ENCODE results near the gene NAPA. TPM values are rescaled to one million over a fixed set of nuclear protein-coding genes. Genes with fewer than 3 reads are reported as not detected.

Gene NAPA
- total and polyA plus RNA-seq, 10 of the 15 experiments (the other 5 are each of a cell fraction or from before 2014, with no cell fraction given) = 8.2 to 193 (median 102) TPM

- ATAC-seq = no peak
- Histone ChIP-seq H3K9me3 (replicated peaks; ENCODE audit: control insufficient read depth, insufficient read depth, low read length) (no peaks in the 10 kb centered on the region), H4K20me1 (ENCODE audit: control insufficient read depth, insufficient read depth) (no peaks in the 10 kb centered on the region; the same call in 1 of the 2 replicates), H2AFZ (ENCODE audit: control insufficient read depth, low read depth, low read length) (no peak overlapping the region), H3K27ac (ENCODE audit: control insufficient read depth, insufficient read depth) (no peak overlapping the region), H3K27me3 (replicated peaks in 1 of 2; ENCODE audit: control insufficient read depth in 2 of 2, insufficient read depth in 2 of 2, low read length in 1 of 2) (no peaks in the 10 kb centered on the region), H3K4me2 (ENCODE audit: control insufficient read depth, insufficient read depth) (no peak overlapping the region), H3K4me1 (ENCODE audit: control insufficient read depth, insufficient read depth, low read length) (peaks cover 8% of the 10 kb centered on the region), H3K36me3 (ENCODE audit: control insufficient read depth in 2 of 2, insufficient read depth in 2 of 2, low read length in 1 of 2) (peaks cover 15 to 27% of the 10 kb centered on the region in 2 experiments), H3K79me2 (ENCODE audit: control insufficient read depth, insufficient read depth, low read length) (no peaks in the 10 kb centered on the region), H3K4me3 (no peak overlapping the region), H3K9ac (ENCODE audit: control insufficient read depth, insufficient read depth, low read length) (no peak overlapping the region)
- intact Hi-C loops (cut with micrococcal nuclease; ENCODE audit: unreplicated experiment) (no loop called here), in situ Hi-C loops (cut with MboI) (no loop called here)
- RAD21 ChIA-PET (ENCODE audit: unreplicated experiment) = no interaction called here
- POLR2A ChIA-PET = interaction anchor here (0.6 kb wide), 1 partner anchor 62 kb away, joined by 3 read pairs; no protein-coding TSS in a partner anchor
- CTCF ChIA-PET = no interaction called here
- WGBS (ENCODE audit: insufficient coverage, insufficient replicate concordance, low lambda C conversion rate, missing lambda C conversion rate) = 90% methylated on average over 14 of the region's 14 CpGs
- SMC1A ChIA-PET (ENCODE audit: uncharacterized antibody, unreplicated experiment) = no interaction called here
- no peak for TF ChIP-seq IRF5 (IDR thresholded peaks at IDR 0.05; ENCODE audit: borderline replicate concordance)
- TF ChIP-seq POLR2A (IDR thresholded peaks at IDR 0.05; ENCODE audit: low read depth, low read length) = peak; percentile 41; the same call in 1 of the 2 replicates
- TF ChIP-seq E4F1 (IDR thresholded peaks at IDR 0.05; ENCODE audit: borderline replicate concordance, partially characterized antibody) = no peak
- no peak for TF ChIP-seq BHLHE40 (IDR thresholded peaks at IDR 0.05; ENCODE audit: borderline replicate concordance in 1 of 2, low read depth in 2 of 2, low read length in 1 of 2)
- no peak for TF ChIP-seq RUNX3 (IDR thresholded peaks at IDR 0.05; ENCODE audit: low read length)
- BruUV-seq (replicated peaks) = no TSS peak
- no peak for DNase-seq (ENCODE audit: low read depth, low spot score)
- FAIRE-seq = no peak
Measured at GRCh38 chr19:47492137-47492533, 22.7 kb downstream of the NAPA start.

All from GM12878 (cell line).